H1 (cell line): ENCODE results near the gene ME1. TPM values are rescaled to one million over a fixed set of nuclear protein-coding genes. Genes with fewer than 3 reads are reported as not detected.

Experiments used
- BACH1 ChIP-seq: IDR thresholded peaks from 2 replicates; pipeline ENCODE4 v1.6.1; 2012; ENCODE audit warnings: low read length, improper control_type of control experiment
- CREB1 ChIP-seq: IDR thresholded peaks from 2 replicates; pipeline ENCODE4 v1.6.1; 2012; ENCODE audit warnings: inconsistent platforms
- E2F6 ChIP-seq: IDR thresholded peaks from 2 replicates; pipeline ENCODE4 v1.6.1; 2012; ENCODE audit warnings: inconsistent platforms
- JUND ChIP-seq: IDR thresholded peaks from 2 replicates; pipeline ENCODE4 v1.6.1; 2011; ENCODE audit warnings: mild to moderate bottlenecking, improper control_type of control experiment, low read length
- RNF2 ChIP-seq: fragments of 200-900, 300-1000 bp; sonication (generic); IDR thresholded peaks from 2 replicates; pipeline ENCODE4 v1.7.1; 2016; ENCODE audit warnings: borderline replicate concordance, low read depth, mild to moderate bottlenecking, antibody characterized with exemption, low read length; ENCODE audit not compliant: poor library complexity, severe bottlenecking; ENCODE audit errors: missing control alignments
- SP4 ChIP-seq: IDR thresholded peaks from 2 replicates; pipeline ENCODE4 v1.6.1; 2012; ENCODE audit warnings: low read length, inconsistent platforms
- YY1 ChIP-seq: IDR thresholded peaks from 2 replicates; pipeline ENCODE4 v1.6.1; 2011; ENCODE audit warnings: low read depth, mild to moderate bottlenecking, low read length
- polyA plus RNA-seq, 7 experiments: library from polyadenylated mRNA; depleted of rRNA in 3 of 7; stranded (reverse) in 5 of 7; unstranded in 2 of 7; fragments of >200 nt in 5 of 7; fragments of 200-250 nt in 2 of 7; gene quantifications; 1 replicate in 5 of 7; 2 replicates in 1 of 7; 4 replicates in 1 of 7; pipeline versions ENCODE4 v1.2.1 to v1.2.3, GENCODE V29; 2011 to 2013; ENCODE audit warnings: missing spikeins in 2 of 7, mixed read lengths in 2 of 7
- total RNA-seq: library from RNA; stranded (reverse); fragmentation: NEBNext Ultra II Directional; extraction: Animal tissue kit (Norgen Biotek cat#: 25700); gene quantifications from 2 replicates; pipeline ENCODE4 v1.2.1, GENCODE V29; 2021
- TF ChIP-seq, protein P1 (sequence below): IDR thresholded peaks from 2 replicates; pipeline ENCODE4 v1.6.1; 2012; ENCODE audit warnings: inconsistent platforms

Gene ME1
- total and polyA plus RNA-seq, 2 of the 8 experiments (the other 6 are each of a cell fraction or from before 2014, with no cell fraction given), result 1.3 to 3.9 TPM

GRCh38 chr6:83430611-83431544, at the start of gene ME1 (continued):
- TF ChIP-seq, protein P1, sequence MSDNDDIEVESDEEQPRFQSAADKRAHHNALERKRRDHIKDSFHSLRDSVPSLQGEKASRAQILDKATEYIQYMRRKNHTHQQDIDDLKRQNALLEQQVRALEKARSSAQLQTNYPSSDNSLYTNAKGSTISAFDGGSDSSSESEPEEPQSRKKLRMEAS, result peak; percentile 31; the same call in 1 of the 2 replicates
- TF ChIP-seq JUND (no peak), SP4 (no peak), E2F6 (peak; percentile 70), YY1 (peak; percentile 41; the same call in 1 of the 2 replicates), RNF2 (no peak), CREB1 (no peak), BACH1 (peak; percentile 97)
- TF ChIP-seq, all 59 proteins: peak for 13
